ENCODE measurements around the gene SECISBP2.
"Not testable (repeated sequence)": the region's sequence is repeated elsewhere in the genome, so short reads cannot be mapped to it uniquely, and the experiment has no call there.

The SECISBP2 gene

GRCh38 chr9:89310475-89311345 lies 7.6 kb upstream of the SECISBP2 start, which contains the start of gene CKS2:
TSS of gene CKS2 (plus strand) at chr9:89311195. CDS start at chr9:89311293, 98 bp downstream.
- peak; percentile 100 for DNase-seq

- no peak for DNase-seq
Measured at GRCh38 chr9:89311346-89312221, 6.7 kb upstream of the SECISBP2 start.

GRCh38 chr9:89312222-89312571 lies 6.1 kb upstream of the SECISBP2 start:
- no peak for DNase-seq

- no peak for DNase-seq
Measured at GRCh38 chr9:89313842-89314241, 4.5 kb upstream of the SECISBP2 start.

DNA sequence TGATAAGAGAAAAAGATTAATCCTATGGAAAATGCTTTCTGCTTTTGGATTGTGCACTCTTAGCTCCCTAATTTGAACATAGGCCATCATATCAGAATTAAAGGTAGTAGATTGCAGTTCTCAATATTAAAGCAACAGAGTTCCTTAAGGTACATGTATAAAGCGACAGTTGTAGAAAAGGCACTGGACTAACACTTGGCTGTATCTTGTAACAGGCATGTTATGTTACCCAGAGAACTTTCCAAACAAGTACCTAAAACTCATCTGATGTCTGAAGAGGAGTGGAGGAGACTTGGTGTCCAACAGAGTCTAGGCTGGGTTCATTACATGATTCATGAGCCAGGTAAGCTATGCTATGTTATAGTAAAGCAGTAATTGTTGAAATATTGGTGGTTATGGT lies 3.3 kb upstream of the SECISBP2 start:
- no peak for DNase-seq

DNA sequence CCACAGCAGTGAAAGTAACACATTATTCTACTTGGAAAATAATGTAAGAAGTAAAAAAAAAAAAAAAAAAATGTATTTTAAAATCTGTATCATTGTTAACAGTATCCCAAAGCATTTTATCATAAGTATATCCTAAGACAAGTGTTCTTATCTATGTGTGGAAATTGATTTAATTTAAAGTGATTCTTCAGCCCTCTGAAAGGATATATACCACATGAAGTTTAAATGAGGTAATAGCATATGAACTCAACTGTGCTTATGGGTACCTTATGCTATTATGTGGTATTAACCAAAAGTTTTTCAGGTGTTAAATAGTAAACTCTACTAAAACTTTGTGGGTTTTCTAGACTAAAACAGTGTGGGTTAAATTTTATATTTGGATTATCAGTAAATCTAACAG lies 2.8 kb upstream of the SECISBP2 start:
- no peak for DNase-seq

- no peak for DNase-seq
Measured at GRCh38 chr9:89317282-89317681, 1.0 kb upstream of the SECISBP2 start.

- DNase-seq: no peak
Measured at GRCh38 chr9:89319015-89319905, 960 bp downstream of the SECISBP2 start.

DNA sequence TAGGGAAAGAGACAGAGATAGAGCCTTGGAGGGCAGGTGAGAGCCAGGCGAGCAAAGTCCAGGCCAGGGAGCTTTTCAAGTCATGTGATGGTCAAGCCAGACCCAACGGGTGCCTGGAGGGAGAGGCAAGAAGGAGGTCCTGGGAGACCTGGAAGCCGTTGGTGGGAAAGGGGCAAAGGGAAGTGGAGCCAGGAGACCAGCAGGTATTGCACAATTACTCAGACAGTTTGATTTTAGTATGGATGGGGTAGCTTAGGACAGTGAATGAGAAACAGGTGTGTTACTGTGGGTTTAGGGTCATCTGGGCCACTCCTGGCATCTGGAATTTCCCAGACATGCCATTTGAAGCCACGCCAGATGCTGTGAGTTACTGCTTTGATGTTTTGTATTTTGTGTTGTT lies 5.1 kb downstream of the SECISBP2 start:
- no peak for DNase-seq

- DNase-seq: no peak
Measured at GRCh38 chr9:89325733-89326132, 7.4 kb downstream of the SECISBP2 start.

GRCh38 chr9:89328064-89328463 lies 9.8 kb downstream of the SECISBP2 start:
- DNase-seq: no peak

DNA sequence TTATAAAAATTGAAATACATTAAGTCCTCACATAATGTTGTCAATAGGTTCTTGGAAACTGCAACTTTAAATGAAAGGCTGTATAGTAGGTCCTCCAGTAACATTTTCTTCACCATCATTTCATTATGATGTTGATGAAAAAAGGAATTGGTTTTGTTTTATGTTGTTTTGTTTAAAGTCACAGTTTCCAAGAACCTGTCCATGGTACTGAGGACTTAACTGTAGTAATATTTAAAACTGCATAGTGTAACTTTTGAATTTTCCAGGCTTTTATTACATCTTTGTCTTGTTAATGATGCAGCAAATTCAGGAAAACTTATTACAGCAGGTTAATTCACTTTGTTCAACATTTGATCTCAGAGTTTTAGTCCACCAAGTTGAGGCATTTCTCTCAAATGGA lies 11.6 kb downstream of the SECISBP2 start:
- DNase-seq: no peak

GRCh38 chr9:89330513-89330912 lies 12.2 kb downstream of the SECISBP2 start:
- DNase-seq: no peak

- no peak for DNase-seq
Measured at GRCh38 chr9:89339807-89340206, 21.5 kb downstream of the SECISBP2 start.

GRCh38 chr9:89340332-89340731 lies 22.0 kb downstream of the SECISBP2 start:
- DNase-seq: no peak

GRCh38 chr9:89342213-89342612 lies 23.9 kb downstream of the SECISBP2 start:
- DNase-seq: no peak

DNA sequence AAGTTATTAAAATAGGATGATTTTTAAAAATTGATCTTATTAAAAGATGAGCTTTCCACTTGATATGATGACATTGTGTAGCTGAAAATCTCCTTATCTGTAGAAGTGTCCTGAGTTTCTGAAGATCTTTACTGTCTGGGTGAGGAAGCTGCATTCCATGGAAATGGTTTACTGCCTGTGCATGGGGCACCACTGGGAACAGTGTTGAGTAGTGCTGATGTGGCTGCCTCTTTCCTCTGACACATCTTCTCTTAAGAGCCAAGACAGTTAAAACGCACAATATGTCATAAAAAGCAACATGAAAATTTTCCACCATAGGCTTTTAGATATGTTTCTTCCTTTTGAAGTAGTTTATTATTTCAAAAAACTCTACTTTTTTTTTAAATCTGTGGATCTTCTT lies 24.6 kb downstream of the SECISBP2 start:
- no peak for DNase-seq

DNA sequence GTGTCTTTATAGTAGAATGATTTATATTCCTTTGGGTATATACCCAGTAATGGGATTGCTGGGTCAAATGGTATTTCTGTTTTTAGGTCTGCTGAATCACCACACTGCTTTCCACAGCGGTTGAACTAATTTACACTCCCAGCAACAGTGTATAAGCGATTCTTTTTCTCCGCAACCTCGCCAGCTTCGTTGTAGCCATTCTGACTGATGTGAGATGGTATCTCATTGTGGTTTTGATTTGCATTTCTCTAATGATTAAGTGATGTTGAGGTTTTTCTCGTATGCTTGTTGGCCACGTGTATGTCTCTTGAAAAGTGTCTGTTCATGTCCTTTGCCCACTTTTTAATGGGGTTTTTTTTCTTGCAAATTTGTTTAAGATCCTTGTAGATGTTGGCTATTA lies 25.5 kb downstream of the SECISBP2 start:
- not testable (repeated sequence) for DNase-seq

DNA sequence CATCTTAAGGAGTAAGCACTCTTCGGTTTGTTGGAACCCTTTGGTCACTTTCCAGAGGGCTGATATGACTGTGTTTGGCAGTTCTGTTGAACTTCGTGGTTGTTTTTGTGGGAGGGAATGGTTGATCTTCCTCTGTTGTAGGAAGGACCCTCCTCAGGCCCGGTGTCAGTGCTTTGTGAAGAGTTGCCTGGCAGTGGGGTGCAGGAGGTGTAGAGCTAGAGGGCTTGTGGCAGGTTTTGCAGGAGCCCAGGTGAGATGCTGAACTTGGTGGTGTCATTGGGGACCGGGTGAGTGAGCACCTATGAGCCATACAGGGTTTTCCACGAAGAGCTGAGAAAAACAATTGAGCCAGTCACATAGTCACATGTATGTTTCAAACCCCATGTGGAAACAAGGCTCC lies 27.2 kb downstream of the SECISBP2 start:
- no peak for DNase-seq

- DNase-seq: no peak
Measured at GRCh38 chr9:89346696-89347095, 28.4 kb downstream of the SECISBP2 start.

DNA sequence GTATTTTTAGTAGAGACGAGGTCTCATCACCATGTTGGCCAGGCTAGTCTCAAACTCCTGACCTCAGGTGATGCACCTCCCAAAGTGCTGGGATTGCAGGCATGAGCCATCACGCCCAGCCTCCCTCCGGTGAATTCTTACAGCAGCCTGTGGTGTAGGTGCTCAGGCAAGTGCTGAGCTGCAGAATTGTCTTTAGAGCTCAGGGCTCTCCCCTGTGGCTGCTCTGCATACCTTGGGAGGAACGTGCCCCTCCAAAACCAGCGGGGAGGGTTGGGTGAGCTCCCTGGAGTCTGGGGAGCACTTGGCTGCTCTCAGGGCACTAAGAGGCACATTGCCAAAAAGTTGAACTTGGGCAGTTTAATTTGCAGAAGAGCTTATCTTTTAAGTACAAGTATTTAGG lies 29.4 kb downstream of the SECISBP2 start:
- DNase-seq: no peak

DNA sequence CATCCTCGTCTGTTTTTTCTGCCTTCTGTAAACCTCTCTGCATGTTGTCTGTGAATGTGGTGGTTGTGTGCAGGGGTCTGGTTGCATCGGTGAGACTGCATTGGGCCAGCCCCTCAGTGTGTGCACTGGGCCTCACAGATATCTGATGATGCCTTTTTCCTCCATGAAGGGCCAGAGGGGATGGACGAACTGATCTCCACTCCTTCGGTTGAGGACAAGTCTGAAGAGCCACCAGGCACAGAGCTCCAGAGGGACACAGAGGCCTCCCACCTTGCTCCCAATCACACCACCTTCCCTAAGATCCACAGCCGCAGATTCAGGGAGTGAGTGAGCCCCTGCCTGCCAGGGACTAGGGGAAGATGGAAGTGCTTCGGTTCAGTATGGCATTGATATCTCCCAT lies 31.3 kb downstream of the SECISBP2 start:
- no peak for DNase-seq

GRCh38 chr9:89350988-89351557 lies 32.8 kb downstream of the SECISBP2 start:
- no peak for DNase-seq

All from CD4-positive, alpha-beta T cell treated with Interleukin-4 for 4 hours (primary cell).